Measurements from ENCODE around the gene MCF2L. TPM values are rescaled to one million over a fixed set of nuclear protein-coding genes. Genes with fewer than 3 reads are reported as not detected.

Gene MCF2L
- total RNA-seq, 1 experiment from 2014 or later: not detected

DNA sequence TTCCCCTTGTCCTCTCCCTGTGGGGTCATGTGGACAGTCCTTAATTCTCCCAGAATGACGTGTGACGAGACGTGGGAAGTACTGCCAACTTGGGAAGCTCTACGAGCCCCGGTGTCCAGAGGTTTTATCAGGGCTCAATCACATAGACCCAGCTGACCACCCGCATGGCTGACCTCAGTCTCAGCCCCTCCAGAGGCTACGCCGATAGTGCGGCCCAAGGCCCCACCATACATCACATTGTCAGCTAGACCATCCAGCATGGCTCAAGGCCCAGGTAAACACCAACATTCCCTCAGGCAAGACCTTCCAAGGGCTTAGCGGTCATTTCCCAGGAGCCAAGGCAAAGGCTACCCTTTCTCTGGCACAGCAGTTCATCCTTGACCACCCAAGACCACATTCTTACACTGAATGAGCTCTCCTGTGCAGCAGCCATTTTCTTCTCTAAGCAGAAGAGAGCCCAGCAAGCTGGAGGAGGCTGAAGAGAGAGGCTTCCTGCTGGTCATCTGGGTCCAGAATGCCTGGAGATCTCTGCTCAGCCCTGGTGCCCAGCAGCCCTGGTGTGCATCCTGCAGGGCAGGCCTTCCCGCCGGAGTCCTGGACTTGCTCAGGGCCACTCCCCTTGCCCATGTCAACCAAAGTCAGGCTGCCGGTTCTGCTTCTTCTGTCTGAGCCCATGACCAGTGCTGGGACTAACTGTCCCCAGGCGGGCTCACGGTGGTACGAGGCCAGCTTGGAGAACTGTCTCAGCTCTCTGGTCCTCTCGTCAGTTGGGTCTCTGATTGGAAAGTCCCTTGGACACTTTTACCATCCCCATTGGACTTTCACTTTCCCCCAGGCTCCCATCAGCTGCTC is 145.7 kb downstream of the MCF2L start:
- Histone ChIP-seq H3K4me3 (ENCODE audit: low read length) (no peak overlapping the region), H4K20me1 (ENCODE audit: insufficient read depth, low read depth, low read length) (no peaks in the 10 kb centered on the region; the same call in 1 of the 2 replicates), H3K4me1 (ENCODE audit: low read length) (no peaks in the 10 kb centered on the region), H3K79me2 (ENCODE audit: low read length) (no peaks in the 10 kb centered on the region), H3K27me3 (ENCODE audit: low read length) (no peaks in the 10 kb centered on the region), H3K9me2 (replicated peaks; ENCODE audit: insufficient read depth, low read length) (no peaks in the 10 kb centered on the region), H2AFZ (ENCODE audit: low read length) (no peak overlapping the region), H3K9ac (ENCODE audit: low read length) (no peak overlapping the region), H3K9me3 (ENCODE audit: low read length) (no peaks in the 10 kb centered on the region; the same call in 1 of the 2 replicates), H3K27ac (ENCODE audit: low read length) (no peak overlapping the region), H3K4me2 (ENCODE audit: low read depth, low read length, poor library complexity, severe bottlenecking) (no peak overlapping the region), H3K36me3 (ENCODE audit: insufficient read depth, low read length) (no peaks in the 10 kb centered on the region)
- no peak for DNase-seq

DNA sequence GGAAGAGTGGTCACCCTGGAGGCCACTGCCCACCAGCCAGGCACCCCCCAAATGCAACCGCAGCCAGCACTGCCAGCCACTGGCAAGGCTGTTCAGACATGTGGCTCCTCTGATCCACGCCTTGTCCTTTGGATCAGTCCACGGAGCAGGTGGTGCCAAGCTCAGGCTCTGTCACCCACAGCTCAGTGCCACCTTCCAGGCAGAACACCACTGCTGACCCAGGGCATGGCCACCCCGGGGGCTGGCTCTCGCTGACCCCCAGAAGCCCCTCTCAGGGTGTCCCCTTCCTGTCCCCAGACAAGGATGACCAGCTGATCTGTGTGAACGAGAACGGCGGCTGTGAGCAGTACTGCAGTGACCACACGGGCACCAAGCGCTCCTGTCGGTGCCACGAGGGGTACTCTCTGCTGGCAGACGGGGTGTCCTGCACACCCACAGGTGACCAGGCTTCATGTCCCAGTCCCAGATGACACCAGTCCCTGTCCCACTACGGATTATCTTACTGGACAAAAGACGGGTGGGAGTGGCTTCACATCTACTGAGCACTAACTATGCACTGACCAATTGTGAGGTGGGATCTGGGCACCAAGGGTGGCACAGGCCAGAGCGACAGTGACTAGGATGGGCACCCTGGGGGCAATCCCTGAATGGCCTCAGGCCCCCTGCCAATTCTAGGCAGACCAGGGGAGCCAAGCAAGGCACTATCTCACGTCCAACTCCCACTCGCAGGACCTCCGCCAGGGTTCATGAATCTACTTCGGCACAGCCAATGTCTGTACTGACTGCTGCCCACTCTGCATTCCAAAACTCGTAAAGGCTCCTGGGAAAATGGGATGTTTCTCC is 146.6 kb downstream of the MCF2L start:
- no peak for DNase-seq
- Histone ChIP-seq H3K4me3 (ENCODE audit: low read length) (no peak overlapping the region), H3K9me2 (replicated peaks; ENCODE audit: insufficient read depth, low read length) (no peaks in the 10 kb centered on the region), H3K4me1 (ENCODE audit: low read length) (no peaks in the 10 kb centered on the region), H3K36me3 (ENCODE audit: insufficient read depth, low read length) (no peaks in the 10 kb centered on the region), H3K9me3 (ENCODE audit: low read length) (no peaks in the 10 kb centered on the region), H3K27ac (ENCODE audit: low read length) (no peak overlapping the region), H3K9ac (ENCODE audit: low read length) (no peak overlapping the region), H4K20me1 (ENCODE audit: insufficient read depth, low read depth, low read length) (no peaks in the 10 kb centered on the region; the same call in 1 of the 2 replicates), H3K79me2 (ENCODE audit: low read length) (no peaks in the 10 kb centered on the region), H2AFZ (ENCODE audit: low read length) (no peak overlapping the region), H3K27me3 (ENCODE audit: low read length) (no peaks in the 10 kb centered on the region), H3K4me2 (ENCODE audit: low read depth, low read length, poor library complexity, severe bottlenecking) (no peak overlapping the region)

DNA sequence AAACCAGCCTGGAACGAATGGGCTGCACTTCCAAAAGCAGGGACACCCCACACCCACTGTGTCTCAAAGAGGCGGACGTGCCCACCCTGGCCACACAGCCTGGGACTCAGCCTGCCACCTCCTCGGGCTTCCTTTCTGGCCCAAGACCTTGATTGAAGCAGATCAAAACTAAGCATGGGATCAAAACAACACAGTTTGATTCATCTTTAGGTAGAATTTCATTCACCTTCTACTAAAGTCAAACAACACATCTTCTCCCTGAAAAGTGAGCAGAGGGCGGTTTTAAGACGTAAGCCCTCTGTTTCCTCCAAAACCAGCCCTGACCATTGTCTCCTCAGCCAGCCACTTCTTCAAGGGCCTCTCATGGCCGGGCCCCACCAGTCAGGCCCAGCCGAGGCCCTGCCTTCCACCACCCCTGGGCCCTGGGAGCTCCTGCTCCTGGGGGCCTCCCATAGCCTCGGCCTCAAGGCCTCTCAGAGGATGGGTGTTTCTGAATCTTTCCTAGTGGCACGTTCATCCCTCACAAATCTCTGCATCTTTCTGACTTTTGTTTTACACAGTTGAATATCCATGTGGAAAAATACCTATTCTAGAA is 147.3 kb downstream of the MCF2L start:
- Histone ChIP-seq H3K9me2 (replicated peaks; ENCODE audit: insufficient read depth, low read length) (no peaks in the 10 kb centered on the region), H4K20me1 (ENCODE audit: insufficient read depth, low read depth, low read length) (no peaks in the 10 kb centered on the region; the same call in 1 of the 2 replicates), H3K9ac (ENCODE audit: low read length) (no peak overlapping the region), H3K27me3 (ENCODE audit: low read length) (no peaks in the 10 kb centered on the region), H3K4me2 (ENCODE audit: low read depth, low read length, poor library complexity, severe bottlenecking) (no peak overlapping the region), H3K4me1 (ENCODE audit: low read length) (no peaks in the 10 kb centered on the region), H2AFZ (ENCODE audit: low read length) (no peak overlapping the region), H3K79me2 (ENCODE audit: low read length) (no peaks in the 10 kb centered on the region), H3K36me3 (ENCODE audit: insufficient read depth, low read length) (no peaks in the 10 kb centered on the region), H3K4me3 (ENCODE audit: low read length) (no peak overlapping the region), H3K27ac (ENCODE audit: low read length) (no peak overlapping the region), H3K9me3 (ENCODE audit: low read length) (no peaks in the 10 kb centered on the region)
- no peak for DNase-seq

DNA sequence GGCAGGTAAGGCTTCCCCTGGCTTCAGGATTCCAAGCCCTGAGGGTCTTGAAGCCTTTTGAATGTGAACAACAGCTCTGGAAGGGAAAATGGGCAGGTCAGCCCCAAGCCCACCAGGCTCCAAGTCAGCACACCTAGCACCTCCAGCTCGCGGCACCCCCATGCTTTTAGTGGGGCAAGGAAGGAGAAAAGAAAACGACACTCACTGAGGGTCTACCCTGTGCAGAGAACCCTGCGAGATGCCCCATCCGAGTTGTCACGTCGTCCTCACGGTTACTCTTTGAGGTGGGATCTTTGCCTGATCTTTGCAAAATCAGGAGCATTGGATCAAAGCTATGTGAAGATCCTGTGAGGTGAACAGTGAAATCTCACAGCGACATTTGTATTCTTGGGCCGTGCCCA is 147.9 kb downstream of the MCF2L start:
- no peaks in the 10 kb centered on the region for H3K27me3 ChIP-seq (ENCODE audit: low read length)
- no peaks in the 10 kb centered on the region for H3K36me3 ChIP-seq (ENCODE audit: insufficient read depth, low read length)
- H3K9me3 ChIP-seq (ENCODE audit: low read length): no peaks in the 10 kb centered on the region
- no peak overlapping the region for H3K27ac ChIP-seq (ENCODE audit: low read length)
- no peaks in the 10 kb centered on the region for H3K9me2 ChIP-seq (replicated peaks; ENCODE audit: insufficient read depth, low read length)
- H4K20me1 ChIP-seq (ENCODE audit: insufficient read depth, low read depth, low read length): no peaks in the 10 kb centered on the region; the same call in 1 of the 2 replicates
- H3K79me2 ChIP-seq (ENCODE audit: low read length): no peaks in the 10 kb centered on the region
- no peak overlapping the region for H2AFZ ChIP-seq (ENCODE audit: low read length)
- DNase-seq: no peak
- no peak overlapping the region for H3K9ac ChIP-seq (ENCODE audit: low read length)
- H3K4me3 ChIP-seq (ENCODE audit: low read length): no peak overlapping the region
- H3K4me2 ChIP-seq (ENCODE audit: low read depth, low read length, poor library complexity, severe bottlenecking): no peak overlapping the region
- no peaks in the 10 kb centered on the region for H3K4me1 ChIP-seq (ENCODE audit: low read length)

DNA sequence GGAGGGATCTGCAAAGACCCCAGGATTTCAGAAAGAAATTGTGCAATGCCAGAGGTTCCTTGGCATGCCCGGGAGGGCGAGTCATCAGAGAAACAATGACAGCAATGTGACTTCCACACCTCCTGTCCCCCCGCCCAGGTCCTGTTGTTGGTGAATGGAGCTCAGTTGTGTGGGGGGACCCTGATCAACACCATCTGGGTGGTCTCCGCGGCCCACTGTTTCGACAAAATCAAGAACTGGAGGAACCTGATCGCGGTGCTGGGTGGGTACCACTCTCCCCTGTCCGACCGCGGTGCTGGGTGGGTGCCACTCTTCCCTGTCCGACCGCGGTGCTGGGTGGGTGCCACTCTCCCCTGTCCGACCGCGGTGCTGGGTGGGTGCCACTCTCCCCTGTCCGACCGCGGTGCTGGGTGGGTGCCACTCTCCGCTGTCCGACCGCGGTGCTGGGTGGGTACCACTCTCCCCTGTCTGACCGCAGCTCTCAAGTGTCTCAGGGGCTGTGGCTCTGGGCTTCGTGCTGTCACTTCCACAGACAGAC is 148.4 kb downstream of the MCF2L start:
- no peaks in the 10 kb centered on the region for H3K9me2 ChIP-seq (replicated peaks; ENCODE audit: insufficient read depth, low read length)
- no peaks in the 10 kb centered on the region for H3K4me1 ChIP-seq (ENCODE audit: low read length)
- H3K4me2 ChIP-seq (ENCODE audit: low read depth, low read length, poor library complexity, severe bottlenecking): no peak overlapping the region
- no peaks in the 10 kb centered on the region for H3K27me3 ChIP-seq (ENCODE audit: low read length)
- H3K27ac ChIP-seq (ENCODE audit: low read length): no peak overlapping the region
- no peaks in the 10 kb centered on the region for H3K9me3 ChIP-seq (ENCODE audit: low read length)
- no peak for DNase-seq
- no peaks in the 10 kb centered on the region; the same call in 1 of the 2 replicates for H4K20me1 ChIP-seq (ENCODE audit: insufficient read depth, low read depth, low read length)
- H2AFZ ChIP-seq (ENCODE audit: low read length): no peak overlapping the region
- H3K79me2 ChIP-seq (ENCODE audit: low read length): no peaks in the 10 kb centered on the region
- no peaks in the 10 kb centered on the region for H3K36me3 ChIP-seq (ENCODE audit: insufficient read depth, low read length)
- no peak overlapping the region for H3K9ac ChIP-seq (ENCODE audit: low read length)
- H3K4me3 ChIP-seq (ENCODE audit: low read length): no peak overlapping the region

DNA sequence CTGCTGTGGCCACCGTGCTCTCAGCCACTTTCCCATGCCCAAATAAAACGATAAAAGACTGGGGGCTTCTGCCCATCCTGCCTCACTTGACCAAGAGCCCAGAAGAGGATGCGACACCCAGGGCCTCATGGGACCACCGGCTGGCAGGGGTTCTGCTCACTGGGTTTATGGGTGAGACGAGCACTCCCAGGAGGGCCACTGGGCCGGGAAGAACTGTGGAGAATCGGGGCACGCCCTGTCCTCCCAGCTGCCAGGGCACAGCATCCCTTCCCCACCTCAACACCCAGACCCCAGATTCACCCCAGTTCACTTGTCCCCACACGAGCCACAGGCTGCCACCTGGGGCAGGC is 148.9 kb downstream of the MCF2L start:
- no peaks in the 10 kb centered on the region for H3K79me2 ChIP-seq (ENCODE audit: low read length)
- DNase-seq: no peak
- H3K27ac ChIP-seq (ENCODE audit: low read length): no peak overlapping the region
- H2AFZ ChIP-seq (ENCODE audit: low read length): no peak overlapping the region
- H4K20me1 ChIP-seq (ENCODE audit: insufficient read depth, low read depth, low read length): no peaks in the 10 kb centered on the region; the same call in 1 of the 2 replicates
- no peak overlapping the region for H3K9ac ChIP-seq (ENCODE audit: low read length)
- no peaks in the 10 kb centered on the region for H3K4me1 ChIP-seq (ENCODE audit: low read length)
- no peaks in the 10 kb centered on the region for H3K27me3 ChIP-seq (ENCODE audit: low read length)
- H3K4me3 ChIP-seq (ENCODE audit: low read length): no peak overlapping the region
- no peaks in the 10 kb centered on the region for H3K9me2 ChIP-seq (replicated peaks; ENCODE audit: insufficient read depth, low read length)
- H3K36me3 ChIP-seq (ENCODE audit: insufficient read depth, low read length): no peaks in the 10 kb centered on the region
- no peak overlapping the region for H3K4me2 ChIP-seq (ENCODE audit: low read depth, low read length, poor library complexity, severe bottlenecking)
- H3K9me3 ChIP-seq (ENCODE audit: low read length): no peaks in the 10 kb centered on the region

DNA sequence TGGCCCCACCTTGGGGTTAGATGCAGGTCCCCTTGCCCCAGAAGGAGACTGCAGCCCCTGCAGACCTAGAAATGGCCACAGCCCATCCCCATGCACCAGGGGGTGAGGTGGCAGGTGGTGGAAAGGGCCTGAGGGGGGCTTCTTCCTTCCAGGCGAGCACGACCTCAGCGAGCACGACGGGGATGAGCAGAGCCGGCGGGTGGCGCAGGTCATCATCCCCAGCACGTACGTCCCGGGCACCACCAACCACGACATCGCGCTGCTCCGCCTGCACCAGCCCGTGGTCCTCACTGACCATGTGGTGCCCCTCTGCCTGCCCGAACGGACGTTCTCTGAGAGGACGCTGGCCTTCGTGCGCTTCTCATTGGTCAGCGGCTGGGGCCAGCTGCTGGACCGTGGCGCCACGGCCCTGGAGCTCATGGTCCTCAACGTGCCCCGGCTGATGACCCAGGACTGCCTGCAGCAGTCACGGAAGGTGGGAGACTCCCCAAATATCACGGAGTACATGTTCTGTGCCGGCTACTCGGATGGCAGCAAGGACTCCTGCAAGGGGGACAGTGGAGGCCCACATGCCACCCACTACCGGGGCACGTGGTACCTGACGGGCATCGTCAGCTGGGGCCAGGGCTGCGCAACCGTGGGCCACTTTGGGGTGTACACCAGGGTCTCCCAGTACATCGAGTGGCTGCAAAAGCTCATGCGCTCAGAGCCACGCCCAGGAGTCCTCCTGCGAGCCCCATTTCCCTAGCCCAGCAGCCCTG is 149.4 kb downstream of the MCF2L start:
- no peaks in the 10 kb centered on the region for H3K27me3 ChIP-seq (ENCODE audit: low read length)
- H3K27ac ChIP-seq (ENCODE audit: low read length): no peak overlapping the region
- no peaks in the 10 kb centered on the region for H3K4me1 ChIP-seq (ENCODE audit: low read length)
- no peak for DNase-seq
- no peaks in the 10 kb centered on the region for H3K36me3 ChIP-seq (ENCODE audit: insufficient read depth, low read length)
- H2AFZ ChIP-seq (ENCODE audit: low read length): no peak overlapping the region
- H3K9me3 ChIP-seq (ENCODE audit: low read length): no peaks in the 10 kb centered on the region
- H3K4me3 ChIP-seq (ENCODE audit: low read length): no peak overlapping the region
- H3K4me2 ChIP-seq (ENCODE audit: low read depth, low read length, poor library complexity, severe bottlenecking): no peak overlapping the region
- no peaks in the 10 kb centered on the region for H3K79me2 ChIP-seq (ENCODE audit: low read length)
- no peaks in the 10 kb centered on the region for H3K9me2 ChIP-seq (replicated peaks; ENCODE audit: insufficient read depth, low read length)
- no peaks in the 10 kb centered on the region; the same call in 1 of the 2 replicates for H4K20me1 ChIP-seq (ENCODE audit: insufficient read depth, low read depth, low read length)
- H3K9ac ChIP-seq (ENCODE audit: low read length): no peak overlapping the region

Data from Karpas-422 (cell line).